HFF-Myc (cell line): ENCODE data around the gene ST7.
"Not testable (repeated sequence)": the region's sequence is repeated elsewhere in the genome, so short reads cannot be mapped to it uniquely, and the experiment has no call there.

ENCODE experiments used
- DNase-seq: peaks from one replicate; pipeline ENCODE4 v3.0.0-alpha.2; 2011; ENCODE audit warnings: low read depth; ENCODE audit errors: extremely low read depth
- H3K4me3 ChIP-seq: replicated peaks from 2 replicates; pipeline ENCODE4 v1.5.1; 2011; ENCODE audit warnings: low read depth, mild to moderate bottlenecking, control low read depth, low read length
- TF ChIP-seq, protein P1 (sequence below): IDR thresholded peaks from 2 replicates; pipeline ENCODE4 v1.5.1; 2012; ENCODE audit warnings: mild to moderate bottlenecking, low read depth, low read length, control low read depth; ENCODE audit errors: missing control alignments

The ST7 gene

DNA sequence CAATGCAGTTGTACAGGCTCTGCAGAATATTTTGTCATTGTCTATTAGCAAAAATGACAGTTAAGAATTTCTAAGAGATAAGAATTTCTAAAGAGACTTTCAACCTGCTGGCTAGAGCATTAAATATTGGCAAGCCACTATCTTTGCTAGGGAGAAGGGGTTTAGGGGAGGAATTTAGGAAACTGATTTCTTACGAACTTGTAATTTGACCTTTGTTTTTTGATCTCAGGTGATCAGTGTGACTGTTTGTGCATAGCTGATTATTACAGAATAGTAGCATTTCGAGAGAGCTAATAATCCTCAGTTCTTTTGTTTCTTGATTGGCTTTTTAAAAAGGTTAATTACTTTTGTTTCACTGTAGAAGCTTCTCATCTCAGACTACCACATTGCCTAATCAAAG is 68.1 kb downstream of the ST7 start:
- TF ChIP-seq, protein P1, sequence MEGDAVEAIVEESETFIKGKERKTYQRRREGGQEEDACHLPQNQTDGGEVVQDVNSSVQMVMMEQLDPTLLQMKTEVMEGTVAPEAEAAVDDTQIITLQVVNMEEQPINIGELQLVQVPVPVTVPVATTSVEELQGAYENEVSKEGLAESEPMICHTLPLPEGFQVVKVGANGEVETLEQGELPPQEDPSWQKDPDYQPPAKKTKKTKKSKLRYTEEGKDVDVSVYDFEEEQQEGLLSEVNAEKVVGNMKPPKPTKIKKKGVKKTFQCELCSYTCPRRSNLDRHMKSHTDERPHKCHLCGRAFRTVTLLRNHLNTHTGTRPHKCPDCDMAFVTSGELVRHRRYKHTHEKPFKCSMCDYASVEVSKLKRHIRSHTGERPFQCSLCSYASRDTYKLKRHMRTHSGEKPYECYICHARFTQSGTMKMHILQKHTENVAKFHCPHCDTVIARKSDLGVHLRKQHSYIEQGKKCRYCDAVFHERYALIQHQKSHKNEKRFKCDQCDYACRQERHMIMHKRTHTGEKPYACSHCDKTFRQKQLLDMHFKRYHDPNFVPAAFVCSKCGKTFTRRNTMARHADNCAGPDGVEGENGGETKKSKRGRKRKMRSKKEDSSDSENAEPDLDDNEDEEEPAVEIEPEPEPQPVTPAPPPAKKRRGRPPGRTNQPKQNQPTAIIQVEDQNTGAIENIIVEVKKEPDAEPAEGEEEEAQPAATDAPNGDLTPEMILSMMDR, result no peak
- DNase-seq, result no peak
- no peak overlapping the region for H3K4me3 ChIP-seq

- H3K4me3 ChIP-seq, result no peak overlapping the region
These were observed 68.7 kb downstream of the ST7 start for GRCh38 chr7:117021986-117022385.

DNA sequence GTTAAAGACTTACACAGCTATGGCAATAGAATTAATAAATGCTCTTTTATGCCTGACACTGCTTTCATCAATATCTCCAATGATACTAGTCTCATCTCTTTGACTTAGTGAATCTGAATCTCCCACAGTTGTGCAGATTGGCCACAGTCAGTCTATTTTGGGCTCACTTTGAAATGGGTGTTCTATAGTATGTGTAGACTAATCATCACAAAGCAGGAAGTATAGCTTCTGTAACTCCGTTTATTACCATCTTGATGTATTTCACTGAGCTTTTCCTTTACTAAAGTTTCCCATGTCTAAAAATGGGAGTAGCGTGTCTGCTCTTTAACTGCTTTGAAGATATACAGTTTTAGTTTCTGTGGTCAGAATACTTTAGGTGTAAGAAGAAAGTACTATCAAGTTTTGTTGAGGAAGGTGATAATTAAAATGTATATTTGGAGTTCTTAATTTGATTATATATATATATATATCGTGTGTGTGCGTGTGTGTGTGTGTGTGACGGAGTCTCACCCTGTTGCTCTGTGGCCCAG is 70.1 kb downstream of the ST7 start:
- TF ChIP-seq, protein P1, result no peak
- DNase-seq, result no peak
- no peak overlapping the region for H3K4me3 ChIP-seq

More at GRCh38 chr7:117021986-117022385, 68.7 kb downstream of the ST7 start:
- TF ChIP-seq, protein P1, result no peak
- no peak for DNase-seq

- TF ChIP-seq, protein P1, result no peak
- DNase-seq, result no peak
- H3K4me3 ChIP-seq, result no peak overlapping the region
These were observed 71.5 kb downstream of the ST7 start for GRCh38 chr7:117024811-117025210.

DNA sequence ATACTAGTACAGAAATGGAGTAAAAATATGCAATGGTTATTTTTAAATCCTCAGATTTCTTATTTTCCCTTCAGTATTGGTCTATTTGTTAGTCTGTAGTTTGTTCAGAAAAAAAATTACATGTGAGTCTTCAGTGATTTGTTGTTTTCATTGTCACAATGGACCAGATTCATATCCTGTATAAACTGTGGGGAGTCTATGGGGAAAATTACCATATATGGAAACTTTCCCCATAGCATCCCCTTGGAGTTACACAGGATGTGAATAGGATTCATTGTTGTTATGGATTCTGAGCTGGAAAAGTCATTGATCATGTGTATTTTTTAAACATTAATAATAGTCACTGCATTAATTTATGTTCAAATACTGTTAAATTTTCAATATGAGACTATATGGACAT is 72.6 kb downstream of the ST7 start:
- no peak for DNase-seq
- TF ChIP-seq, protein P1, result no peak

GRCh38 chr7:117030346-117030745 is 77.0 kb downstream of the ST7 start:
- H3K4me3 ChIP-seq, DNase-seq: not testable (repeated sequence)

More for the DNA sequence above, 72.6 kb downstream of the ST7 start:
- H3K4me3 ChIP-seq, result no peak overlapping the region

DNA sequence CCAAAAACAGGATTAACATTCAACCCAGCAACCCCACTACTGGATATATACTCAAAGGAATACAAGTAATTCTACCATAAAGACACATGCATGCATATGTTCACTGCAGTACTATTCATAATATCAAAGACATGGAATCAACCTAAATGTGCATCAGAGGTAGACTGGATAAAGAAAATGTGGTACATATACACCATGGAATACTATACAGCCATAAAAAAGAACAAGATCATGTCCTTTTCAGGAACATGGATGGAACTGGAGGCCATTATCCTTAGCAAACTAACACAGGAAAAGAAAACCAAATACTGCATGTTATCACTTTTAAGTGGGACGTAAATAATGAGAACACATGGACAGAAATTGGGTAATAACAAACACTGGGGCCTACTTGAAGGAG is 77.5 kb downstream of the ST7 start:
- not testable (repeated sequence) for H3K4me3 ChIP-seq

GRCh38 chr7:117032810-117033209 is 79.5 kb downstream of the ST7 start:
- TF ChIP-seq, protein P1, result no peak
- H3K4me3 ChIP-seq, result no peak overlapping the region
- no peak for DNase-seq

More for the DNA sequence above, 77.5 kb downstream of the ST7 start:
- not testable (repeated sequence) for DNase-seq
